ENCODE data around the gene GSTA2.

GSTA2 gene

GRCh38 chr6:52733172-52733571 lies 30.1 kb downstream of the GSTA2 start:
- H3K4me3 Mint-ChIP-seq, result no peak overlapping the region
- peaks cover 6% of the 10 kb centered on the region for H3K27me3 Mint-ChIP-seq (ENCODE audit: low read depth, poor library complexity)
- H3K27ac Mint-ChIP-seq, result no peak overlapping the region
- no peak for DNase-seq
- TF ChIP-seq CTCF (IDR thresholded peaks at IDR 0.05), result no peak
- no peaks in the 10 kb centered on the region for H3K9me3 Mint-ChIP-seq
- no peaks in the 10 kb centered on the region for H3K36me3 Mint-ChIP-seq (ENCODE audit: low read depth)
- H3K4me1 Mint-ChIP-seq, result peaks cover 13% of the 10 kb centered on the region

- Mint-ChIP-seq H3K27me3 (ENCODE audit: low read depth, poor library complexity) (peaks cover 10% of the 10 kb centered on the region), H3K36me3 (ENCODE audit: low read depth) (no peaks in the 10 kb centered on the region), H3K4me3 (no peak overlapping the region), H3K27ac (no peak overlapping the region), H3K4me1 (peaks cover 16% of the 10 kb centered on the region), H3K9me3 (no peaks in the 10 kb centered on the region)
- DNase-seq, result no peak
- TF ChIP-seq CTCF (IDR thresholded peaks at IDR 0.05), result no peak
These were observed 31.6 kb downstream of the GSTA2 start for GRCh38 chr6:52731719-52732118.

- TF ChIP-seq CTCF (IDR thresholded peaks at IDR 0.05), result no peak
- Mint-ChIP-seq H3K9me3 (no peaks in the 10 kb centered on the region), H3K36me3 (ENCODE audit: low read depth) (no peaks in the 10 kb centered on the region), H3K27ac (no peak overlapping the region), H3K27me3 (ENCODE audit: low read depth, poor library complexity) (peaks cover 5% of the 10 kb centered on the region), H3K4me1 (peaks cover 21% of the 10 kb centered on the region), H3K4me3 (no peak overlapping the region)
- no peak for DNase-seq
These were observed 33.7 kb downstream of the GSTA2 start for GRCh38 chr6:52729576-52729975.

- Mint-ChIP-seq H3K36me3 (ENCODE audit: low read depth) (no peaks in the 10 kb centered on the region), H3K4me3 (no peak overlapping the region), H3K9me3 (no peaks in the 10 kb centered on the region), H3K4me1 (peaks cover 21% of the 10 kb centered on the region), H3K27ac (no peak overlapping the region), H3K27me3 (ENCODE audit: low read depth, poor library complexity) (peaks cover 4% of the 10 kb centered on the region)
- no peak for DNase-seq
- TF ChIP-seq CTCF (IDR thresholded peaks at IDR 0.05), result no peak
These were observed 34.9 kb downstream of the GSTA2 start for GRCh38 chr6:52728394-52728793.

- Mint-ChIP-seq H3K27ac (no peak overlapping the region), H3K9me3 (no peaks in the 10 kb centered on the region), H3K4me3 (no peak overlapping the region), H3K27me3 (ENCODE audit: low read depth, poor library complexity) (peaks cover 4% of the 10 kb centered on the region), H3K4me1 (peaks cover 21% of the 10 kb centered on the region), H3K36me3 (ENCODE audit: low read depth) (no peaks in the 10 kb centered on the region)
- no peak for TF ChIP-seq CTCF (IDR thresholded peaks at IDR 0.05)
- DNase-seq, result no peak
These were observed 35.4 kb downstream of the GSTA2 start for GRCh38 chr6:52727908-52728307.

GRCh38 chr6:52726741-52727535 lies 36.3 kb downstream of the GSTA2 start:
- no peaks in the 10 kb centered on the region for H3K9me3 Mint-ChIP-seq
- no peak for TF ChIP-seq CTCF (IDR thresholded peaks at IDR 0.05)
- no peaks in the 10 kb centered on the region for H3K36me3 Mint-ChIP-seq (ENCODE audit: low read depth)
- peak overlapping the region; percentile 66 for H3K27ac Mint-ChIP-seq
- peaks cover 4% of the 10 kb centered on the region for H3K27me3 Mint-ChIP-seq (ENCODE audit: low read depth, poor library complexity)
- no peak overlapping the region for H3K4me3 Mint-ChIP-seq
- DNase-seq, result no peak
- peaks cover 17% of the 10 kb centered on the region for H3K4me1 Mint-ChIP-seq

Data from nephron progenitor cell (in vitro differentiated cells).